ENCODE measurements around the gene MMP23B.

The MMP23B gene

DNA sequence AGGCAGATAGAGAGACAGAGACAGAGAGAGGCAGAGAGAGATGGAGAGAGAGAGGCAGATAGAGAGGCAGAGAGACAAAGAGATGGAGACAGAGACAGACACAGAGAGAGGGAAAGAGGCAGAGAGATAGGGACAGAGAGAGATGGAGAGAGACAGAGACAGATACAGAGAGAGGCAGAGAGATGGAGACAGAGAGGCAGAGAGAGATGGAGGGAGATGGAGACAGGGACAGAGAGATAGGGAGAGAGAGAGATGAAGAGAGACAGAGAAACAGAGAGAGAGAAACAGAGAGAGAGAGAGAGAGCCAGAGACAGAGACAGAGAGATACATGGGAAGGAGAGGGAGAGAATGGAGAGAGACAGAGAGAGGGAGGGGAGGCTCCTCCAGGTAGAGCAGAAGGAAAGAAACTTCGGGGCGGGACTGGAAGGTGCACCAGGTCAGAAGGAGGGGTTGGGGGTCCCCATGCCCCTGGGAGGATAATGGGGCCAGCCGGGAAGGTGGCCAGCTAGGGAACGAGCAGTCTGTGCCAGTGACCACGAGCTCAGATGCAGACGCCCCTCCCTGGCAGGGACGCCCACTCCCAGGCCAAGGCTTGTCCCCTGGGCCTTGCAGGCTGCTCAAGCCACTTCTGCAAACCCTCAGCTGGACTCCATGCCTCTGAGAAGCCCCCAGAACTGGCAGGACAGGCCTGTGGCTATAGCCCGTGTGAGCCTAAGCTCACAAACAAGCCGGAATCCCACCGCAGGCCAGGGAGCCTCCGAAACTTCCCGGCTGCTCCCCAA lies 35.3 kb upstream of the MMP23B start:
- TF ChIP-seq, protein P1, sequence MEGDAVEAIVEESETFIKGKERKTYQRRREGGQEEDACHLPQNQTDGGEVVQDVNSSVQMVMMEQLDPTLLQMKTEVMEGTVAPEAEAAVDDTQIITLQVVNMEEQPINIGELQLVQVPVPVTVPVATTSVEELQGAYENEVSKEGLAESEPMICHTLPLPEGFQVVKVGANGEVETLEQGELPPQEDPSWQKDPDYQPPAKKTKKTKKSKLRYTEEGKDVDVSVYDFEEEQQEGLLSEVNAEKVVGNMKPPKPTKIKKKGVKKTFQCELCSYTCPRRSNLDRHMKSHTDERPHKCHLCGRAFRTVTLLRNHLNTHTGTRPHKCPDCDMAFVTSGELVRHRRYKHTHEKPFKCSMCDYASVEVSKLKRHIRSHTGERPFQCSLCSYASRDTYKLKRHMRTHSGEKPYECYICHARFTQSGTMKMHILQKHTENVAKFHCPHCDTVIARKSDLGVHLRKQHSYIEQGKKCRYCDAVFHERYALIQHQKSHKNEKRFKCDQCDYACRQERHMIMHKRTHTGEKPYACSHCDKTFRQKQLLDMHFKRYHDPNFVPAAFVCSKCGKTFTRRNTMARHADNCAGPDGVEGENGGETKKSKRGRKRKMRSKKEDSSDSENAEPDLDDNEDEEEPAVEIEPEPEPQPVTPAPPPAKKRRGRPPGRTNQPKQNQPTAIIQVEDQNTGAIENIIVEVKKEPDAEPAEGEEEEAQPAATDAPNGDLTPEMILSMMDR (conservative IDR thresholded peaks at IDR 0.05): no peak
- no peak for TF ChIP-seq ZFX (IDR thresholded peaks at IDR 0.05)
- no peak overlapping the region for H3K27ac ChIP-seq

DNA sequence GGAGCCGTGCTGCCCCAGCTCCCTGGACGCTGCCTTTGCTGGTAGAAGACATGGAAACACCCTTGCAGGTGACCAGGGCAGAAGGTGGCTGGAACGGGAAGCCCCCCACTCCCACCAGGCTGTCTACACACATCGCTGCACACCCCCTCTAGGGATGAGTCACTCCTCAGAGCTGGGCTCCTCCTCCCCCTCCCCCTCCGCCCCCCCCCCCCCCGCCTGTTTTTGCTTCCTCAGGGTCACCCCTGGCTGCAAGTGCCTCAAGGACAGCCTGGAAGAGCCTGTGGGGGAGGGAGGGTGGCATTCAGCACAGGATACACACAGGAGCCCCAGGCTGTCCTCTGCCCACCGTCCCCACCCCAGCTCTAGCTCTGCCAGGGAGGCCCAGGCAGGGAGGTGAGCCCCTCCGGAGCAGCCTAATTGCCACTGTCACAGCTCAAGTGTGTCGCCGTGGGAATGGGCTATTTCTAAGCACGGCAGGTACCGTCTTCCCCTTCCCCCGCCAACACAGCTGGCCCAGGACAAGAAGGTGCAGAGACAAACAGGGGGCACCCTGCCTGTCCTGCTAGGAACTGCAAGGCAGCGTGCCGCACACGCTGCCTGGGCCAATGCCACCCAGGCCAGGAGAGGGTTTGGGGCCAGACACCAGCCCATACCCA lies 34.6 kb upstream of the MMP23B start:
- no peak for TF ChIP-seq ZFX (IDR thresholded peaks at IDR 0.05)
- TF ChIP-seq, protein P1 (conservative IDR thresholded peaks at IDR 0.05): no peak; the same call in 1 of the 2 replicates
- H3K27ac ChIP-seq: no peak overlapping the region

DNA sequence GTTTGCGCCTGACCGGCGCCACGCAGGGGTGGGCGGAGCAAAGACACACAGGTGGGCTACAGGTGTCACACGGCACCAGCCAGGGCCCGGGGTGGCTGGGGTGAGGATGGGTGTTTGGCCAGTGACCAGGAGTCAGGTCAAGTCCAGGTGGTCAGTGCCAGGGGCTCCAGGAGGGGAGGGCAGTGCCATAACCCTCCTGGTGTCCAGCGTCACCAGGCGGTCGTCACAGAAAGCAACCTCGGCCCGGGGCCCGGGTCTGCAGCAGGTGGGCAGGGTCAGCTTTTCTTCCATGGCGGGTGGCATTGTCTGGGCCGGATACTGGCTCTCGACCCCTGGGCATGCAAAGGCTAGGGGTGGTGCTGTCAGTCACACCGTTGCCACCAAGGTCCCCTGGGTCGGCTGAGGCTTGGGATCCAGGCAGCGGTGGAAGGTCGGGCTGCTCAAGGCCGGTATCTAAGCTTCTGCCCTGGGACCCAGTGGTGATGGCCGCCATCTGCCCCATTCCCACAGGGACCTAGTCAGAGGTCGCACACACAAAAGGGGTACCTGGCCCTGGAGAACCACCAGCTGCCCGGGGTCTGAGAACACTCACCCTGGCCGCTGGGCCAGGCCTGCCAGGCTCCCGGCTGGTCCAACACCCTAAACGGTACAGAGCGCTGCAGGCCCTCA lies 33.8 kb upstream of the MMP23B start:
- H3K27ac ChIP-seq: no peak overlapping the region
- no peak for TF ChIP-seq ZFX (IDR thresholded peaks at IDR 0.05)
- TF ChIP-seq, protein P1 (conservative IDR thresholded peaks at IDR 0.05): no peak

DNA sequence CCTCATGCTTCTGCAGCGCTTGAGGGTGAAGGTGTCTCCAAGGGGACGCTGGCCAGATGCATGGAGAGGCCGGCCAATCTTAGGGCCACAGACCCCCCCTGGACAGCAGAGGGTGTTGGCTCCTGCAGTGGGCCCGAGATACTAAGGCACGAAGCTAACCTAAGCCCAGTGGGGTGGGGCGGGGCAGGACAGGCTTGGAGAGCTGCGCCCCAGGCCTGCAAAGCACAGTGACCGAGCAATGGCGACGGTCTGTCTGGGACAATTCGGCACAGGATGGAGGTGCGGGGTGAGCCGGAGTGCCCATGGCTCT lies 33.3 kb upstream of the MMP23B start:
- TF ChIP-seq, protein P1 (conservative IDR thresholded peaks at IDR 0.05): no peak
- TF ChIP-seq ZFX (IDR thresholded peaks at IDR 0.05): no peak

DNA sequence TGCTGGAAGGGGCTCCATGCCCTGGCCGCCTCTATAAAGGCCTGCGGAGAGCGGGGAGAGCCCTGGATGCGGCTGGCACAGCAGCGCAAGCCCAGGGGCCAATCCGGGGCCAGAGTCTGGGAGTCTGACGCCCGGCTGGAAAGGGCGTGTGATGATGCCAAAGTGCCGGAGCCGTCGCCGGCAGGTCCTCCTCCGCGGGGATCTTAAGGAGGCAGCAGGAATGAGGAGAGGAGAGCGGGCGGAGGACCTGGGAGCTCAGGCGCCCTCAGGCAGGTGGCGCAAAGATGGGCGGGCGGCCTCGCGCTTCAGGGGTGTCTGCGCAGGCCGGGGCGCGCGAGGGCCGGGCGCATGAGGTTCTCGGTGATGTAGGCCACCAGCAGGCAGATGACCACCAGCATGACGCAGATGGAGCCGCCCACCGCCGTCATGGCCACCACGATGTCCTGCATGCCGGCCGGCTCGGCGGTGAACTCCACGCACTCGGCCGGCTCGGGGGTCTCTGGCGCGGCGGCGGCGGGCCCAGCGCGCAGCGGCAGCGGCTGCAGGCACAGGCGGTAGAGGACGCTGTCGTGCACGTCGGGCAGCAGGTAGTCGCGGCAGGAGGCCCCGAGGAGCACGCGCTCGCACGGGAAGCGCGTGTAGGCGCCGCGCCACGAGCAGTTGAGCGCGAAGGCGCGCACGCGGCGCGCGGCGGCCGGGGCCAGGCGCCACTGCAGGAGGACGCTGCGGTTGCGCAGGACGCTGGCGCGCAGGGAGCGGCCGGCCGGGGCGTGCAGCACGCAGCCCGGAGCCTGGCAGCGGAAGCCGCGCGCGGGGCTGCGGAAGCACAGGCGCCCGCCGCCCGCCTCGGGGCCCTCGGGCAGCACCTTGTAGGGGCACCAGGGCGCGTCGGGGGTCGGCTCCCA lies 32.7 kb upstream of the MMP23B start:
- 0 out of 2 replicates have a peak, but pooled peaks have one; percentile 14 for TF ChIP-seq ZFX (IDR thresholded peaks at IDR 0.05)
- TF ChIP-seq, protein P1 (conservative IDR thresholded peaks at IDR 0.05): no peak
- H3K27ac ChIP-seq: peak overlapping the region; percentile 46

More for the DNA sequence above, 33.3 kb upstream of the MMP23B start:
- H3K27ac ChIP-seq: no peak overlapping the region

DNA sequence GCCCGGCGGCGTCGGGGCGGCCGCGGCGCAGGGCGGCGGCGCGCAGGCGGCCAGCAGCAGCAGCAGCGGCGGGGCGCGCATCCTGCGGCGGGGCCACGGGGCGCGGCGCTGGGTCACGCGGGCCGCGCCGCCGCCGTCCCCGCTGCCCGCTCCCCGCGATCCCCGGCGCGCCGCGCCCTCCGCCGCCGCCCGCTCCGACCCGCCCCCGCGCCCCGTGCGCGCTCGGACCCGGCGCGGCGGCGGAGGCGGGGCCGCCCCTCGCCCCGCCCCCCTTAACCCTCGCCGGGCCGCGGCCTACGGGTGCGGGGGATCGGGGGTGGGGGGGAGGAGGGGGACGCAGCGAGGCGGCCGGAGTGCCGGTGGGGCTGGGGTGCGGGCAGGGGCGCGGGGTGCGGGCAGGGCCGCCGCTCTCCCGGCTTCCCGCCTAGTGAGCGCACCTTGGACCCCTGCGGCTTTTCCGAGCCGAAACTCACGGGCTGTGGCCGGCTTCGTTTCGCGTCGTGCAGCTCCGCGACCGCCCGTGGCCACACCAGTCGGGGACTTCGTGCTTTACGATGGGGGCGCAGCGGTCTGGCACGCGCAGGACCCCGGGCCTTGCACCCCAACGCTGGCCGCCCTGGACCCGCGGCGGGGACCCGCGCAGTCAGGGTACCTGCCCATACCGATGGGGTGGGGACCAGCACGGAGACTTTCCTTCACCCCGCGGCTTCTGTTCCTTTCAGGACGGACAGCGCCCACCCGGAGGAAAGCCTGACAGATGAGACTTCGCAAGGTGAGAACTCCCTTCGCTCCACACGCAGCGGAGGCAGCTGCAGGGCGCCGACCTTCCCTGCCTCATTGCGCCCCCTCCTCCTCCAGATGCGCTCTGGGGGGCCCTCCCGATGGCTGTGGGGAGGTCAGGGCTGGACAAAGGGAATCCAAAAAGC lies 31.8 kb upstream of the MMP23B start, which contains the start of gene FNDC10:
TSS of gene FNDC10 (minus strand) at position 201 of the 926 bp plus-strand sequence. CDS start at position 81, 120 bp downstream.
- TF ChIP-seq, protein P1 (conservative IDR thresholded peaks at IDR 0.05): no peak
- no peak for TF ChIP-seq ZFX (IDR thresholded peaks at IDR 0.05)
- peak within 1 kb of the TSS; percentile 46 for H3K27ac ChIP-seq

All from C4-2B (cell line).